Mesodermal cell (in vitro differentiated cells): ENCODE data around the gene ANKRD9.

ENCODE experiments used
- H3K27ac ChIP-seq: 2 replicates; pipeline ENCODE4 v1.7.0; 2013; ENCODE audit warnings: mild to moderate bottlenecking, low read depth, low read length, moderate library complexity; ENCODE audit not compliant: severe bottlenecking
- H3K36me3 ChIP-seq: 2 replicates; pipeline ENCODE4 v1.7.1; 2013; ENCODE audit warnings: mild to moderate bottlenecking, low read length, moderate library complexity; ENCODE audit not compliant: control insufficient read depth, insufficient read depth
- H3K4me1 ChIP-seq: one replicate; pipeline ENCODE4 v1.7.1; 2013; ENCODE audit warnings: mild to moderate bottlenecking, low read length; ENCODE audit not compliant: insufficient read depth, control insufficient read depth, poor library complexity, severe bottlenecking
- H3K4me3 ChIP-seq: 2 replicates; pipeline ENCODE4 v1.7.0; 2013; ENCODE audit warnings: low read length, control low read depth, mild to moderate bottlenecking; ENCODE audit not compliant: insufficient read depth, poor library complexity, severe bottlenecking; ENCODE audit errors: extremely low read depth
- H3K9me3 ChIP-seq: 2 replicates; pipeline ENCODE4 v1.7.1; 2013; ENCODE audit warnings: mild to moderate bottlenecking, low read length, moderate library complexity; ENCODE audit not compliant: control insufficient read depth
- WGBS, 2 experiments: methylation state at CpG; one replicate each; pipeline ENCODE4 v1.1.5; 2013; ENCODE audit warnings: missing lambda C conversion rate in 2 of 2; ENCODE audit not compliant: insufficient coverage in 2 of 2; 5-methylcytosine and 5-hydroxymethylcytosine counted together

The ANKRD9 gene

DNA sequence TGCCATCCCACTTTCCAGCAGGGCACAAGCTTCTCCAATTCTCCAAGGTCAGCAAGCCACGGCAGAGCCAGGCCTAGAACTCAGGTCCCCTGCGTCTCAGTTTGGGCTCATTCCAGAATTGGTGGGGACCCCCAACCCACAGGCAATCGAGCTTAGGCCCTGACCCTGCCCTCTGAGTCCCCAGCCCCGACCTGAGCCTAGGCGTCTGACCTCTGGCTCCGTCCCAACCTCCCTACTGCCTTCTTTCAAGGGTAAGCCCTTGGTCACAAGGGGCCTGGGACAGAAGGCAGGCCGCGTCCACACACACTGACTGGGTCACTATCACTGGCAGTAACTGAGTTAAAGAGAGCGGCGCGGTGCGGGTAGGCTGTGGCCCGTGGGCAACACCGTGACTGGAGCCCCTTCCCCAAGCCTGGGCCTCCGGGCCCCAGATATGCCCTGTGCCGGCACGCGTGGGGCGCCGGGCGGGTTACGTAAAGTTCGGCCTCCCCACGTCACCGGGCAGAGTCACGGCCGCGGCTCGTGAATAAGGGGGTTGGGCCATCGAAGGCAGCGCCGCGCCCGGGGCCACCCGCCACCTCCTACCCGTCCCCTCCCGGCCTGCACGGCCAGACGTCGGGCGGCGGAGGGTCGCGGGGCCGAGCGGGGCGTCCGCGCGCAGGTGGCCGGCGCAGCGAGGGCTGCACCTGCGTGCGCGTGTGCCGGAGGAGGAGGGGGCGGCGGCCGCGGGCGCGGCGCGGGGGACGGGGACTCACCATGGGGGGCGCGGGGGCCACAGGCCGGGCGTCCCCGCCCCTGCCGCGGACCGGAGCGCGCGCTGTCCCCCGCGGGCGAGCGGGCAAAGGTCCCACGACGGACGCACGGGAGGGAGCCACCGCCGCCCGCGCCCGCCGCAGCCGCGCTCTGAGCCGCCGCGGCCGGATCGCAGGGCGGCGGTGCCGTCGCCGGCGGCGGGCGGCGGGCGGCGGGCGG, 516 bp downstream of the ANKRD9 start:
- Histone ChIP-seq H3K4me1 (no peaks in the 10 kb centered on the region), H3K36me3 (peaks cover 13% of the 10 kb centered on the region), H3K9me3 (no peaks in the 10 kb centered on the region), H3K27ac (no peak overlapping the region), H3K4me3 (peak overlapping the region; percentile 51)
- WGBS, 2 experiments = 3 to 4% methylated on average over 63 to 72 of the region's 110 CpGs

DNA sequence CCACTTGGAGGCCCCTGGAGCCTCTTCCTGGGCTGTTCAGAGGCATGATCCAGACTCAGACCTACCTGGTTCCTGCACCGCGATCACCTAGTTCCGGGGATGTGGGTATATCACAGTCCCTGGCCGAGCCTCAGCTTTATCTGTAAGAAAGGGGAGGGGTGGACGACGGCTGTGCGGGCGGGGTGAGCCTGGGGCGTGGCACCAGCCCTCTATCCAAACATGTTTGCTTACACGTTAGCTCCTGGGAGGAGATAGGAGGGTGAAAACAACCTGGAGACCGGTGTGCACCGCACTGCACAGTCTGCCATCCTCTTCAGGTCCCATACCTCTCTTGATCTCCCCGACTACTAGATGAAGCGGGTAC, 1.2 kb downstream of the ANKRD9 start:
- peaks cover 13% of the 10 kb centered on the region for H3K36me3 ChIP-seq
- no peak overlapping the region for H3K27ac ChIP-seq
- H3K4me3 ChIP-seq = peak overlapping the region; percentile 51
- no peaks in the 10 kb centered on the region for H3K9me3 ChIP-seq
- H3K4me1 ChIP-seq = no peaks in the 10 kb centered on the region
- 79 to 83% methylated on average over 10 to 11 of the region's 14 CpGs for WGBS, 2 experiments

DNA sequence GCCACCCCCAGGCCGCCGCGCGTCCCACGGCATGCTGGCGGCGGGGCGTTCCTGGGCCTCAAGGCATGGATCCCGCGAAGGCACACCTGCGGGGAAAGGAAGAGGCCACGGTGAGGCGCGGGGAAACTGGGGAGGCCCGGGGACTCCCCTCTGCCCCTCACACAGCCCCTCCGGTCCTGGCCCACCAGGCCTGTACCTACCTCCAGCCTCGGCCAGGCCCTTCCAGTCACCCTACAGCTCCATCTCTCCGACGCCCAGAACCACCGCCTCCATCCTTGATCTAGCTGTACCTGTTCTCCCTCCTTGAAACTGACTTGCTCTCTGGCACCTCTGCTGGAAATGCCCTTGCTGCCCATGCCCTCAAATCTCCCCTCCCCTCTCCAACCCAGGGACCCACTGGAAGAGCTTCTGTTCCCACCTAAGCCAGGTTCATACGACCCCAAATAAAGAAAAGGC, 1.7 kb downstream of the ANKRD9 start:
- WGBS, 2 experiments = 94 to 96% methylated on average over 11 to 18 of the region's 21 CpGs
- Histone ChIP-seq H3K27ac (no peak overlapping the region), H3K9me3 (no peaks in the 10 kb centered on the region), H3K4me3 (no peak overlapping the region), H3K36me3 (peaks cover 13% of the 10 kb centered on the region), H3K4me1 (no peaks in the 10 kb centered on the region)

DNA sequence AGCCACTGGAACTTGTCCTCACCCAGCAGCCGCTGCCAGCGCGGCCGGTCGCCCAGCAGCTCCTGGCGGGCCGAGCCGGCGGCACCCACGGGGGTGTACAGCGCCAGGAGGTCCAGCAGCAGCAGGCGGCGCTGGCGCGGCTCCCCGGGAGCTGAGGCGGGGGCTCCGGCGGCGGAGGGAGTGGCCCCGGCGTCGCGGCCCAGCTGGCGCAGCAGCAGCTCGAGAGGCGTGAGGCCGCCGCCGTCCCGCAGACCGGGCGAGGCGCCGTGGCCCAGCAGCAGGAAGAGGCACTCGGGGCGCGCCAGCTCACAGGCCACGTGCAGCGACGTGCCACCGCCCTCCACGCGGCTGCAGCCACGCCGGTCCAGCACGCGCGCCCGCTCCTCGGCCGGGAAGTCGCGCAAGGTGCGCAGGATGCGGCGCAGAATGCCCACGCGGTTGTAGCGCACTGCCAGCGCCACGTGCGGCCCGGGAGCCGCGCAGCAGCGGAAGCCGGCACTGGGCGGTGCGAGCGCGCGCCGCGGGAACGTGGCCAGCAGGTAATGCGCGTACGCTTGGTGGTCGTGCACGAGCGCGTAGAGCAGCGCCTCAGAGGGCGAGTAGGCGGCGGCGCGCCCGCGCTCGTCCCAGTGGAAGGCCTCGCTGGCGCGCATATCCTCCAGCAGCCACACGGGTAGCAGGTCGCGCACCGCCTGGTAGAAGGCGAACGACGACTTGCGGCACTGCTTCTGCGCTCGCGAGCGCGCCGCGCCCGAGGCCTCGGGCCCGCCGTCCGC, 2.3 kb downstream of the ANKRD9 start:
- peaks cover 13% of the 10 kb centered on the region for H3K36me3 ChIP-seq
- H3K9me3 ChIP-seq = no peaks in the 10 kb centered on the region
- H3K4me1 ChIP-seq = no peaks in the 10 kb centered on the region
- no peak overlapping the region for H3K4me3 ChIP-seq
- H3K27ac ChIP-seq = no peak overlapping the region
- WGBS, 2 experiments = 97 to 98% methylated on average over 109 to 113 of the region's 115 CpGs

DNA sequence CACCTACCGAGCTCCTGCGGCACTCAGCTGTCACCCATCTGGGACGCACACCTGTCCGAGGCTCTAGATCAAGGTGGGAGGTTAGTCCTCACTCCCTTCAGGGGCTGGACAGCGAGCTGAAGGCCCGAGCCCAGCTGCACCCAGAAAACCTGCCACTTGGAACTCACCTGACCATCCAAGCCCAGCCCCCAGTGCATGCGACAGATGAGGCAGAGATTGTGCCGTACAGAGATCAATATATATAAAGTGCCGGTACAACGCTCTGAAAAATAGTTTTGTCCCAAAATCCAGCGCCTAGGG, 3.0 kb downstream of the ANKRD9 start:
- H3K36me3 ChIP-seq = peaks cover 13% of the 10 kb centered on the region

DNA sequence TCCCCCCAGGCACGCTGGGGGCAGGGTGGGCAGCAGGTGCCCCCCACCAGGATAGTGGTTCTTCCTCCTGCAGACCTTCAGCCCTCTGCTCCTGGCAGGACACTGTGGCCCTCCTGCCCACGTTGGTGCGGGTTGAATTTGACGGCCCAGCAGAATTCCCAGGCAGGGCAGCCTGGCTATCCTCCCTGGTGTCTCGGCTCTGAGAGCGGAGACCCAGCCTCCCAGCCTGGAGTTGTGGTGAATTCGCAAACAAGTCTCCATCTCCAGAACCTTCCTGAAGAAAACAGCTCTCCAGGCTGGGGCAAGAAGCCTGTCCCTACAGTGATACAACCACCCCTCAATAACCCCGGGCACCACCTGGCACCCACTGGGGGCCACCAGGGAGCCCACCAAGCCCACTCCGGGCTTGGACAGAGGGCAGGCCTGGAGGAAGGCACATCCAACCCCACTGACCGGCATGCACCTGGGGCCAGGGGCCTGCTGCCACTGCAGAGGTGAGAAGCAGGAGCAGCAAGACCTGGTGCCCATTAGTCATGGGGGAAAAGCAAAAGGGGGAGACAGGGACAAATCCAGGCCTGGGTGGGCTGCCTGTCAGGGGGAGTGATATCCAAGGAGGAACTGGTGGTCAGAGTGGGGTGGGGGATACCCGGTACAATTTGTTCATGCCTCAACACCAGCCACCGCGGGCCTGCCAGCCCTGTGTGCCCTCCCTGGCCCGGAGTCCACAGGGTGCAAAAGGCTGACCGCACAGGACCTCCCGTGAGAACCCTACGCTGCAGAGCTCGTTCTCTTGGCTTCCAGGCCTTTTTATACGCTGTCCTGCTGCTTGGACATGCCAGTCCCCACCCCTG, 3.6 kb downstream of the ANKRD9 start:
- H3K27ac ChIP-seq = no peak overlapping the region
- WGBS, 2 experiments = 98 to 99% methylated on average over 16 to 18 of the region's 19 CpGs
- H3K4me1 ChIP-seq = no peaks in the 10 kb centered on the region
- H3K36me3 ChIP-seq = peaks cover 13% of the 10 kb centered on the region
- no peaks in the 10 kb centered on the region for H3K9me3 ChIP-seq
- H3K4me3 ChIP-seq = no peak overlapping the region

More for the DNA sequence above, 3.0 kb downstream of the ANKRD9 start:
- H3K4me1 ChIP-seq = no peaks in the 10 kb centered on the region
- 95 to 97% methylated on average over 8 to 11 of the region's 11 CpGs for WGBS, 2 experiments
- no peaks in the 10 kb centered on the region for H3K9me3 ChIP-seq
- no peak overlapping the region for H3K4me3 ChIP-seq
- H3K27ac ChIP-seq = no peak overlapping the region

DNA sequence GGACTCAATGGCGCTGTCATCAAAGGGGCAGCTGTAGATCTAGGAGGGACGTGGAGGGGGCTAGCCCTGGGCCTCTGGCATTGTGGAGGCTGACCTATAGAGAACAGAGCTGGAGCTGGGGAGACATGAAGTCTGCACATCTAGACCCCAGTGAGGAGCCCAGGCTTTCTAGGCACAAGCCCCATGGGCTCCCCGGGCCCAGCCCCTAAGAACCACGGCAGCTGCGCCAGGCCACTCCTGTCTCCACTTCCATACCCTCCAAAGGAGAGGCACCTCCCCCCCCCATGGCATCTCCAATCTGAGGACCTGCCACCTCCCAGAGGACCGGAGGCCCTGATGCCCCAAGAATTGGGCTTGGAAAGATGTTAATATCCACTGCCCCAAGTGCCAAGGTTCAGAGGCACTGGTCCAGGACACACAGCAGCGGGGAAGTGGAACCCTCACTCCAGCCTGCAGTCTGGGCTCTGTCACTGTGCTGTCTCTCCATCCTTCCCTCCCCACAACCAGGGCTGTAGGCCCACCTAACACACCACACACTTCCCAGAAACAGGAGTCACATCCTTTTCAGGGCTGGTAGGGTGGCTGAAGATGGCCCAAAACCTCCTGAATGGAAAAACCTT, 4.5 kb downstream of the ANKRD9 start:
- H3K36me3 ChIP-seq = peaks cover 13% of the 10 kb centered on the region
- peaks cover 5% of the 10 kb centered on the region for H3K4me1 ChIP-seq
- 94 to 97% methylated on average over 5 to 6 of the region's 7 CpGs for WGBS, 2 experiments
- H3K9me3 ChIP-seq = no peaks in the 10 kb centered on the region
- no peak overlapping the region for H3K4me3 ChIP-seq
- no peak overlapping the region for H3K27ac ChIP-seq

DNA sequence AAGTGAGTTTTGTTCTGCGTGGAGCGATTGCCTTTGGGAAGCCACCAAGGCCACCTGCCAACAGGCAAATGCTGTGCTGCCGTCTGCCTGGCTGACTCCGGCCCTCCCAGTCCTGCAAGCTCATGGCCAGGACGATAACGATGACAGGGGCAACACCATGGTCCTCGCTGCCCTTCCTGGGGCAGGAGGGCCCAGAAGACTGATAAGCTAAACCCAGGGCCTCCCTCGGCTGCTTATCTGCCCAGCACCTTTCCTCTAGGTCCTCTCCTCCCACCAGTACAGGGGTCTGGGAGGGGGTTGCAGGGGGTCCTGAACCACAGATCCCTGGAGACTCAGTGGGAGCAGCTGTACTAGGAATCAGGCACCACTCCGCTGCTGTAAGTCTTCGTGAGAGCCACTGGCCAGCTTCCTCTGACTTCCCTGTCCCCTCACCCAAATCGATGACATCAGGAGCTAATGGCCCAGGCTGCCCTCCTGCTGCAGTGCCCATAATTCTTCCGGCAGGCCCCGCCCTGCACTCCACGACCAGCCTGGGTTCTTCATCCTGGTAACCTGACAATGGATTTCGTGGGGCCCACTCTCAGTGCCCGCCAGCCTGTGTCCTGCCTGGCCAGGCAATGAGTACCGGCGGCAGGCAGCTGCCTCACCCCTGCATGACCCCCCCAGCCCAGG, 5.1 kb downstream of the ANKRD9 start:
- peak overlapping the region; percentile 6 for H3K27ac ChIP-seq
- WGBS, 2 experiments = 88 to 91% methylated on average over 17 of the region's 18 CpGs

DNA sequence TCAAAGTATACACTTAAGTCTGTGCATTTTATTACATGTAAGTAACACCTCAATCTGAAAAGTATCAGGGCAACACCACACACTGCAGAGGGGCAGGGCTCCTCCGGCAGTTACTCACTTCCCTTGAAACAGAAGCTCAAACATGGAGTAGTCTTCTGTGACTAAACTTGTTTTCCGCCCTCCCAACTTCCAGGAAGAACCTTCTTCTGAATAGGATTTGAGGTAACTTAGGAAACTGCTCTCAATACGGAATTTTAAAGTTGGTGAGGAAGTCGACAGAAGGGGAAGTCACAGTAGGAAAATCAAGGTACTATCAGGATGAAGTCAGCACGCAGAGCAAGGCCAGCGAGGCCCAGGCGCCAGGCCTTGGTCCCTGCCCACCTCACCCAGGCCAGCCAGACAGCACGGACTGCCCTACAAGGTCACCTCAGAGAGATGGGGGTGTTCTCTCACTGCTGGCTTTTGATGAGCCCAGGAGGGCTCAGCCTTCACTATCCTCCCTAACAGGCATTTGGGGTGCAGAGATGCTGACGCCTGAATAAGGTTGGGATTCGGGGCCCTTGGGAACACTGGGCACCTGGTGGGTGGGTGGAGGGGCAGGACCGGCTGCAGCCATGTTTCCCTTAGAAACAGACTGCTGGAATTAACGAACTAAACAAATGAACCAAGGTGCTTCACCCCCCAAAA, 5.8 kb downstream of the ANKRD9 start:
- peaks cover 21% of the 10 kb centered on the region for H3K36me3 ChIP-seq
- peaks cover 8% of the 10 kb centered on the region for H3K4me1 ChIP-seq
- H3K4me3 ChIP-seq = no peak overlapping the region
- H3K27ac ChIP-seq = peak overlapping the region; percentile 6
- 96 to 98% methylated on average over 8 to 9 of the region's 12 CpGs for WGBS, 2 experiments
- no peaks in the 10 kb centered on the region for H3K9me3 ChIP-seq

More for the DNA sequence above, 5.1 kb downstream of the ANKRD9 start:
- Histone ChIP-seq H3K9me3 (no peaks in the 10 kb centered on the region), H3K4me1 (peaks cover 8% of the 10 kb centered on the region), H3K36me3 (peaks cover 16% of the 10 kb centered on the region), H3K4me3 (no peak overlapping the region)
